ENCODE data around the gene TMLHE.

Gene TMLHE

GRCh38 chrX:155592981-155593380 is 19.8 kb downstream of the TMLHE start:
- TF ChIP-seq USF1 (IDR thresholded peaks at IDR 0.05): no peak
- no peak for TF ChIP-seq EGR1 (IDR thresholded peaks at IDR 0.05)
- TF ChIP-seq MAX (IDR thresholded peaks at IDR 0.05): no peak
- TF ChIP-seq NFIC (IDR thresholded peaks at IDR 0.05): no peak
- no peak for TF ChIP-seq REST (IDR thresholded peaks at IDR 0.05; ENCODE audit: low read depth)
- no peak for TF ChIP-seq EP300 (IDR thresholded peaks at IDR 0.05; ENCODE audit: borderline replicate concordance)
- no peak for TF ChIP-seq RAD21 (IDR thresholded peaks at IDR 0.05; ENCODE audit: low read depth)
- TF ChIP-seq TAF1 (IDR thresholded peaks at IDR 0.05; ENCODE audit: low read depth): no peak
- no peak for TF ChIP-seq TCF12 (IDR thresholded peaks at IDR 0.05; ENCODE audit: low read depth)
- TF ChIP-seq FOXM1 (IDR thresholded peaks at IDR 0.05; ENCODE audit: borderline replicate concordance, low read depth): no peak
- no peak for TF ChIP-seq ZBTB7A (IDR thresholded peaks at IDR 0.05; ENCODE audit: low read depth)
- TF ChIP-seq CEBPB (IDR thresholded peaks at IDR 0.05): no peak
- TF ChIP-seq YY1 (IDR thresholded peaks at IDR 0.05; ENCODE audit: low read depth): no peak
- TF ChIP-seq CREB1 (IDR thresholded peaks at IDR 0.05; ENCODE audit: low read depth): no peak
- no peak for TF ChIP-seq TEAD4 (IDR thresholded peaks at IDR 0.05)

- TF ChIP-seq NFIC (IDR thresholded peaks at IDR 0.05) (0 out of 2 replicates have a peak, but pooled peaks have one; percentile 10), TEAD4 (IDR thresholded peaks at IDR 0.05) (no peak), REST (IDR thresholded peaks at IDR 0.05; ENCODE audit: low read depth) (no peak), EP300 (IDR thresholded peaks at IDR 0.05; ENCODE audit: borderline replicate concordance) (no peak), USF1 (IDR thresholded peaks at IDR 0.05) (no peak)
These were observed 20.4 kb downstream of the TMLHE start for GRCh38 chrX:155592331-155592730.

GRCh38 chrX:155577682-155578081 is 35.1 kb downstream of the TMLHE start:
- TF ChIP-seq NFIC (IDR thresholded peaks at IDR 0.05) (no peak), CREB1 (IDR thresholded peaks at IDR 0.05; ENCODE audit: low read depth) (no peak), FOXM1 (IDR thresholded peaks at IDR 0.05; ENCODE audit: borderline replicate concordance, low read depth) (no peak), ZBTB7A (IDR thresholded peaks at IDR 0.05; ENCODE audit: low read depth) (no peak), MAX (IDR thresholded peaks at IDR 0.05) (no peak), YY1 (IDR thresholded peaks at IDR 0.05; ENCODE audit: low read depth) (no peak), EGR1 (IDR thresholded peaks at IDR 0.05) (no peak), RAD21 (IDR thresholded peaks at IDR 0.05; ENCODE audit: low read depth) (no peak), EP300 (IDR thresholded peaks at IDR 0.05; ENCODE audit: borderline replicate concordance) (no peak), USF1 (IDR thresholded peaks at IDR 0.05) (no peak), CEBPB (IDR thresholded peaks at IDR 0.05) (no peak), TCF12 (IDR thresholded peaks at IDR 0.05; ENCODE audit: low read depth) (no peak), TEAD4 (IDR thresholded peaks at IDR 0.05) (no peak), REST (IDR thresholded peaks at IDR 0.05; ENCODE audit: low read depth) (no peak), TAF1 (IDR thresholded peaks at IDR 0.05; ENCODE audit: low read depth) (no peak)

- no peak for TF ChIP-seq YY1 (IDR thresholded peaks at IDR 0.05; ENCODE audit: low read depth)
- TF ChIP-seq REST (IDR thresholded peaks at IDR 0.05; ENCODE audit: low read depth): no peak
- TF ChIP-seq CEBPB (IDR thresholded peaks at IDR 0.05): no peak
- TF ChIP-seq USF1 (IDR thresholded peaks at IDR 0.05): no peak
- no peak for TF ChIP-seq TEAD4 (IDR thresholded peaks at IDR 0.05)
- TF ChIP-seq MAX (IDR thresholded peaks at IDR 0.05): no peak
- no peak for TF ChIP-seq EGR1 (IDR thresholded peaks at IDR 0.05)
- TF ChIP-seq FOXM1 (IDR thresholded peaks at IDR 0.05; ENCODE audit: borderline replicate concordance, low read depth): no peak
- no peak for TF ChIP-seq NFIC (IDR thresholded peaks at IDR 0.05)
- no peak for TF ChIP-seq RAD21 (IDR thresholded peaks at IDR 0.05; ENCODE audit: low read depth)
- no peak for TF ChIP-seq ZBTB7A (IDR thresholded peaks at IDR 0.05; ENCODE audit: low read depth)
- TF ChIP-seq CREB1 (IDR thresholded peaks at IDR 0.05; ENCODE audit: low read depth): no peak
- TF ChIP-seq TAF1 (IDR thresholded peaks at IDR 0.05; ENCODE audit: low read depth): no peak
- TF ChIP-seq EP300 (IDR thresholded peaks at IDR 0.05; ENCODE audit: borderline replicate concordance): no peak
These were observed 49.7 kb downstream of the TMLHE start for GRCh38 chrX:155563099-155563498.

Measured in Ishikawa (cell line).